GM21360 (cell line): ENCODE data around the gene HRH4.

Source experiments
- ATAC-seq: cut with Tn5 transposase; IDR thresholded peaks from one replicate; pipeline ENCODE4 v1.9.1; 2021; ENCODE audit warnings: mild to moderate bottlenecking, moderate library complexity; ENCODE audit not compliant: unreplicated experiment

The HRH4 gene

DNA sequence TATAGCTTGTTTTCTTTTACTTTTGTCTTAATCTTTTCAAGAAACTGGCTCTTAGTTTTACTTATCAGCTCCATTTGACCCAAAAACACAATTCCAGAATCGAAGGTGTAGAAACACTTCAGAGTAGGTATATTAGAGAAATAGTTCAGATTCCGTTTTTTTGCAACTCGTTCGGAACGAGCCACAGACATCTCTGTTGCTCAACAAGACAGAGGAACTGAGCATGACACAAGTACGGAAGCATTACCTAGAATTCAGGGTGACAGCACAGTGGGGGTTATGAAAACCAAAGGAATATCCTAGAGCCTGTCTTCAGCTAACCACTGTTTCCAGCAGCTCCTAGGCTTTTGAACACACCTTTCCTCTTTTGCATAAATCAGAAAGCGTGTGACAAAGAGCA lies 5.0 kb downstream of the HRH4 start:
- no peak for ATAC-seq

DNA sequence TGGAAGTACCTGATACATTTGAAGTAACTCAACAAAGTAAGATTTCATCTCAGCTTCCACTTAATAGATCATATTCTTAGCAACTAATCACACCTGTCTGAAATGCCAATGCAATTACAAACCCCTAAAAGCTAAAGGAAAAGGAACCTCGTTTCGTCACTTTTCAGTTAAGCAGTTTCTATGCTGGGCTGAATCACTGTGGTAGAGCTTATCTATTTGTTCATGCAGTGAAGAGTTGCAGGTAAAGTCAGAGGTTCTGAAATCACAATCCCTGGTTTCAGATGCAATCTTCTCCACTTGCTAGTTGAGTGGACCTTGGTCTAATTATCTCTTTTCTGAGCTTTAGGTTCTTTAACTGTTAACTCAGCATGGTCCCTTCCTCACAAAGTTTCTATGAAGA lies 6.3 kb downstream of the HRH4 start:
- ATAC-seq, result no peak

DNA sequence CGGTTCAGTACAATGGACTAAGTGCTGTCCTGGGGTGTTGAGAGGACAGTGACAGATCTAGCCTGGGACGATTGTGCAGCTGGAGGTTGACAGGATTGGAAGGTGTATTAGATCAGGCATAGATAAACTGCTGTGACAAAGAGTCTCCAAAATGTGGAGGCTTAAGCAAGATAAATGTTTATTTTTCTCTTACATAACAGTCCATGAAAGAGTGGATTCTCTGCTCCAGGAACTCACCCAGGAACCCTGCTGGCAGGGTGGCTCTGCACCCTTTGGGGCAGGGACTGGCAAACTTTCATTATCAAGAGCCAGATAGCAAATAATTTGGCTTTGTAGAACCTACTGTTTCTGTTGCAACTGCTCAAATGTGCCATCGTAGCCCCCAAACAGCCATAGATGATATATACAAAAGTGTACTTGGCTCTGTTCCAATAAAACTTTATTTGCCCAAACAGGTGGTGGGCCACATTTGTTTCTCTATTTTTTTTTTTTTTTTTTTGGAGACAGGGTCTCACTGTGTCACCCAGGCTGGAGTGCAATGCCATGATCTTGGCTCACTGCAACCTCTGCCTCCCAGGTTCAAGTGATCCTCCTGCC lies 9.7 kb downstream of the HRH4 start:
- no peak for ATAC-seq

DNA sequence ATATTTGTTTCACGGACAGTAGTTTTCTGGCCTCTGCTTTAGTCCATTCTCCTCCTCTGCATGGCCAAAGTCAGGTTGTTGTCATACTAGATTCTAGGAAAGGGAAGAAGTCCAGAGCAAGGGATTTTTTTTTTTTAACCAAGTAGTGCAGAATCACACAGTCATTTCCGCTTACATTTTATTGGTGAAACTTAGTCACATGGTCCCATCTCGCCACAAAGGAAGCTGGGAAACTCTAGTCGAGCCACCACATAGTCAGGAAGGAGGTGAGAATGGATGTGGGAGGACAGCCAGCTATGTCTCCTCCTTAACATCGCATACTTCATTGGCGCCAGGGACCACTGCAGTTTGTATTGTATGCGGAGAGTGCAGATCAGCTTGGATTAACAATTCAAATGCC lies 10.4 kb downstream of the HRH4 start:
- no peak for ATAC-seq

DNA sequence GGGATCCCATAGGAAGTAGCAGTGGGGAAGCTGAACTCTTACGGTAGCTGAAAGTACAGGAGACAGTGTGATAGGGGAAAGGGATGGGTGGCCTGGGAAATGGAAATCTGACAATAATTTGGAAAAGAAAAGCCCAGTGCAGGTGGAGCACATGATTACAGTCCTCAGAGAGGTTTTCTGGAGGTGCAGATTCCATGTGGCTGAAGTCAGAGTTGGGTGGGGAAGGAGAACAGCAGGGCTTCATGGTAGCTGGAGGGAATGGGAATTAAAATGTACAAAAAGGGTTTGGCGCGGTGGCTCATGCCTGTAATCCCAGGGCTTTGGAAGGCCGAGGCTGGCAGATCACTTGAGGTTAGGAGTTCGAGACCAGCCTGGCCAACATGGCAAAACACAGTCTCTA lies 12.2 kb downstream of the HRH4 start:
- no peak for ATAC-seq

DNA sequence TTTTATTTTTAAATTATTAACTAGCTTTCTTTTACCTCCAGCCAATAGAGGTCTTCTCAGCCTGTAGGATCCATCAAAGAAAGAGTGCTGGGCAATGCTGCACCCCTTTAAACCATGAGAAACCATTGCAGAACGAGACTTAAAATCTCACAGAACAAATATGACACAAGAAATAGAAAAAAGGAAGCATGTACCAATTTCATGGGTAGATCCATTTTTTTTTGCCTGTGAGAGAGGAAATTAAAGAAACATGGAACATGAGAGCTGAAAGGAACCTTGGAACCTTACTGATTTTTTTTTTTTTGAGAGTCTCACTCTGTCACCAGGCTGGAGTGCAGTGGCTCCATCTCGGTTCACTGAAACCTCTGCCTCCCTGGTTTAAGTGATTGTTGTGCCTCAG lies 14.0 kb downstream of the HRH4 start:
- no peak for ATAC-seq

DNA sequence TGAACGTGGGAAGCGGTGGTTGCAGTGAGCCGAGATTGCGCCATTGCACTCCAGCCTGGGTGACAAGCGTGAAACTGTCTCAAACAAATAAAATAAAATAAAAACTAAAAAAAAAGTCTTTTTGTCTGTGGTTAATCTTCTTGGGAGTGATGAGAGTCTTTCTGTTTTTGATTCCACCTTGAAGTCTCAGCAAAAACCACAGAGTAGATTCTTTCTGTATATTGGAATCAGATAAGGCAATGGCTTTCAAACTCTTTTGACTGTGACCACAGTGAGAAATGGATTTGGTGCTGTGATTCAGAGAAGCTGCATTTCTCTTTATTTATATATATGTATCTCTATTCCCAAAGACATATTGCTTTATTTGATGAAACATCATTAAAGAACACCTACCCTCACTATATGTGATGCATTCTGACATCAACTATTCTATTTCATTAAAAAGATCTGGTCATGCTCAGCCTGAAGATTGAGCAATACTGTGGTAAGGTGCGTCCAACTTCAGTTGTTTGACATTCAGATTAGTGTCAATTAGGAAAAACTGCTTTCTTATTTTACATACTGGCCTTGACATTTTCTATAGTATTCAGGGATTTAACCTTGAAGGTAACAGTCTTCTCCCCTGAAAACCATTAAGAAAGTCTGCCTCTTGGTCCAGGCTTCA lies 15.6 kb downstream of the HRH4 start:
- ATAC-seq, result no peak

DNA sequence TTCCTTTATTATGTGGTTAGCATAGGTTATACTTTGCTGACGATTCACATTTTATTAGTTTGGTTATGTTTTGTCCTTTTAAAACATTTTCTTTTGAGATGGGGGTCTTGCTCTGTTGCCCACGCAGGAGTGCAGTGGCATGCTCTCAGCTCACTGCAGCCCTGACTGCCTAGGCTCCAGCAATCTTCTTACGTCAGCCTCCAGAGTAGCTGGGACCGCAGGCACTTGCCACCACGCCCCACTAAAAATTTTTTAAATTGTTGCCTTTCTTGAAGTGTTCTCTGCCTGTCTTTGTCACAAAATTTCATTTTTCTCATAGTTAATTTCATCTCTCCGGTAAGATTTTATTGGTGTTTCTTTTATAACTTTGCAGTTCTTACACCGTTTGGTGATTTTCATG lies 18.9 kb downstream of the HRH4 start:
- ATAC-seq, result no peak

DNA sequence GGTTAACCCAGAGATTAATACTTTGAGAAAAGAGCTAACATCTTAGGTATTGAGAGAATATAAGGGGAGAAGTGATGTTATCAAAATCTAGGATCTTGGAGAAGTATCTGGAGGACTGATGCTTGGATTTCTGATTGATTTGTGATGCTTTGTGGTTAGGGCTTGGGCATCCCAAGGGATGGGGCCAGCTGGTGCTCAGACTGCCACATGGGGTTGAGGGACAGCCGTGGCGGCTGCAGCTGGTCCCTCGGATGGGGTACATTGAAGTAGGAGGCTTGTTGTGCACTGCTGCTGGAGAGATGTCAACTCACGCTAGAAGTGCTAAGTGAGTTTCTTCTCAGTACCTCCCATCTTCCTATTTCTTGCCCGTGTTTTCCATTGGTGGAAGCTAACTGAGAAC lies 22.4 kb downstream of the HRH4 start:
- ATAC-seq, result no peak

DNA sequence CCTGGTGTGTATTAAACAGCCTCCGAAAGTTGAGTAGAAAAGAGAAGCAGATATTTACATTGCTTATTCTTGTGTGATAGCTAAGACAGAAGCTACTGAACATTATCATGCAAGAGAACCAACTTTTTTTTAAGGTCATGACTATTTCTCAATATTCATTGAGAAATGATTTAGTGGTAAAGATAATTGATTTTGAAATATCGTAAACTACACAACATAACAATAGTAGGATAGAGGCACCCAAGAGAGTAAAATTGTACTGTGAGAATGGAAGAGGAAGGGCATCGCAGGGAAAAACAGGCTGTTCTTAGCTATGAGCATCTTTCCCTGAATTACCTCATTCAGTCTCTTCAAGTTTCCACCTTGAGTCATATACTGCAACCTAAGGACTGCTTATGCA lies 25.2 kb downstream of the HRH4 start:
- ATAC-seq, result no peak

DNA sequence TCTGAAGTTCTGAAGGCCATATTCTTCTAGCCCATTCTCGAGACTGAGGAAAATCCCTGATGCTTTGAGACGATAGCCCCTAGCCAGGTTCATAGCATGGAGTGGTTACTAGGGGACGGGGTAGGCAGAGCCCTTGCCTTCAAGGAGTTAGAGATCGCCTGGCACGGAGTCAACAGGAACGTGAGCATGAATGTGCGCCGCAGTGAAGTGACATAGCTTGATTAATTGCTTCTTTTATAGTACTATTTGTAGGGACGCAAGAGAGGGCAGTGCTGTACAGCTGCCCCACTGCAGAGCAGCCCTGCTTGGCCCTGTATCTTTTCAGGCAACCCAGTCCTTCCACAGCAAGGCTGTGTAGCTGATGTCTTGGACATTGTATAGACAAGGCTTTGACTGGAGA lies 26.2 kb downstream of the HRH4 start:
- no peak for ATAC-seq

DNA sequence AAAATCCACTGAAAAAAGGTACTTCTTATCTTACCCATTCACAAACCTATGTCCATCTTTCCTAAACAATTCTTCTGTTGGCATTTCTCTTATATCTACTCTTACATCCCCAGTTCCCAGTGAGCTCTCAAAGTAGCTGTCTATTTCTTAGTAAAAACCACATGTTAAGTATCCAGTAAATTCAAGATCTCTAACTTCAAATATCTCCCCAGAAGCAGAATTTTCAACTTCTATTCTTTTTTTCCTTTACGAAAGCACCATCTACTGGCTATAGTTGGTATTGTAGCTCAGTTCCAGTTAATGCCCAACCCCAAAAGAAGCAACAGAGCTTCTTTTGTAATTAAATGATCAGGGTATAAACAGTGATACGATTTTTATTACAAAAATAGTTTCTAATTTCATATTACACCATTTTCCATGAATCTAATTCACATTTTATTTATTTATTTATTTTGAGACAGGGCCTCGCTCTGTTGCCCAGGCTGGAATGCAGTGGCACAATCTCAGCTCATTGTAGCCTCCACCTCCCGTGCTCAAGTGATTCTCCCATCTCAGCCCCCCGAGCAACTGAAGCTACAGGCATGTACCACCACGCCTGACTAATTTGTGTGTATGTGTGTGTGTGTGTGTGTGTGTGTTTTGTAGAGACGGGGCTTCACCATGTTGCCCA lies 28.5 kb downstream of the HRH4 start:
- ATAC-seq, result no peak

DNA sequence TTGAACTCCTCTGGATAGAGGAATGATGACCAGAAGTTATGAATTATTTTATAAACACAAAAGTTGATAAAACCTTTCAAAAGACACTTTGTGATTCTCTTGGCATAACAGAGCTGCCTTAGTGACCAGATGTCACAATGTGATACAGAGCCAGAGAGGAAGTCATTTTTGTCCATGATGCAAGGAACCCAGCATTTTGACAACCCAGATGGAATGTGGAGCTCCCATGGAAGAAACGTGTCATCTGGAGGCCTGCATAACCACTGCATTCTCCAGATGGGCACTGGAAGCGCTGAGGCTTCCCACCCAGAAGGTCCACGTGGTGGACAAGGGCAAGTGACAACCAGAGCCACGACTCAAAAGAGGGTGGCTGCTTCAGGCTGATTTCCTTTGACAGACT lies 30.1 kb downstream of the HRH4 start:
- ATAC-seq, result no peak

DNA sequence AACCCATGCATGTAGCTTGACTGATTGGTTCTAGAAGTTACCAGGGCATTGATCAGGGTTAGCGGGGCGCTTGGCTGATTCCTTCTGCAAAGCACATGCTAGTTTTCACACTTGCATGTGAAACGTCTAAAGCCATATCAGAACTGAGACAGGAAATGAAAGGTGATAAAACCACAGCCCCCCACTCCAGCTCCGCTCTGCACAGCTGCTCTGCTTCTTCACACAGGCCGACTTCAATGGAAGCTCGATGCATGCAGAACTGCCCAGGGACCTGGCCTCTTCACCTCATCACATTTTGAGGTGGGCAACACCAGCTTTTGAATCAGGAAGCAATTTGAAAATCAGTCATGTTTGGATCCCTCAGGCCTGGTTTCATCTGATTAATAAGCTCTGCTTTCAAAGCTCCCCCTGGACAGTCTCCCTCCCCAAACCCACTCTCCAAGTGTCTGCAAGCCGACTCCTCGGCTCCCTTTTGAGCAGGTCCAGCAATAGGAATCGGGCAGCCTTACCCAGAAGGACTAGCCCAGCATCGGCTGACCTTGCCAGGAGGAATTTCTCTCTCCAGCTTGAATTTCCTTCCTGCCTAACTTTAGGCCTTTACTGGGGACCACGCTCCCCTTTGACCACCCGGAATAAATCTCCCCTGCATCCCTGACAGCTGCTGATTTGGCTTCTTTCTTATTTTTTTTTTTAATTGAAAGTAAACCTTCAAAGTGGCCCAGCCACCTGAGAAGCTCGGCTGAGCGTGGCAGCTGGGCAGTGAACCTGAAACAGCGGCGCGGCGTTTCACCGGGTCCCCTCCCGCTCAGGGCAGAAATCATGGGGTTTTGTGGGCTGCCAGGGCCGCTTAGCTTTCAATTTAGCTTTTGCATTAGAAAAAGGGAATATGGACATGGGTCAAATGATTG lies 31.7 kb downstream of the HRH4 start:
- peak; percentile 80 for ATAC-seq

DNA sequence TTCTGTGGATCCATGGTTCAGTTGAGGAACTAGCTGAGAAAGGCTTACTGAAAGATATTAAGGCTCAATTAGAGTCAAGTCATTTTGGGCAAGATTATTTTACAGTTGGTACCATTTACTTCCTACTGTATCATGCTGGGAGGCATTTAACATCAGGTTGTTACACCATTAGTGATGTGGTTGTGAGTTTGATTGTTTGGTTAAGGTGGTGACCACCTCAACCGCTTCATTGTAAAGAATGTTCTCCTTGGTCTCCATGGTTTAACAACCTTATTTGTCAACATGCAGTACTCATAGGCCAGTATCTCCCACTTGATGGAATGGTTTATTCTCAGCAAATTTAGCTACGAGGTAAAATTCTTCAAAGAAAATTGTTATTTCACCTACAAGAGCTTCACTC lies 34.1 kb downstream of the HRH4 start:
- no peak for ATAC-seq

DNA sequence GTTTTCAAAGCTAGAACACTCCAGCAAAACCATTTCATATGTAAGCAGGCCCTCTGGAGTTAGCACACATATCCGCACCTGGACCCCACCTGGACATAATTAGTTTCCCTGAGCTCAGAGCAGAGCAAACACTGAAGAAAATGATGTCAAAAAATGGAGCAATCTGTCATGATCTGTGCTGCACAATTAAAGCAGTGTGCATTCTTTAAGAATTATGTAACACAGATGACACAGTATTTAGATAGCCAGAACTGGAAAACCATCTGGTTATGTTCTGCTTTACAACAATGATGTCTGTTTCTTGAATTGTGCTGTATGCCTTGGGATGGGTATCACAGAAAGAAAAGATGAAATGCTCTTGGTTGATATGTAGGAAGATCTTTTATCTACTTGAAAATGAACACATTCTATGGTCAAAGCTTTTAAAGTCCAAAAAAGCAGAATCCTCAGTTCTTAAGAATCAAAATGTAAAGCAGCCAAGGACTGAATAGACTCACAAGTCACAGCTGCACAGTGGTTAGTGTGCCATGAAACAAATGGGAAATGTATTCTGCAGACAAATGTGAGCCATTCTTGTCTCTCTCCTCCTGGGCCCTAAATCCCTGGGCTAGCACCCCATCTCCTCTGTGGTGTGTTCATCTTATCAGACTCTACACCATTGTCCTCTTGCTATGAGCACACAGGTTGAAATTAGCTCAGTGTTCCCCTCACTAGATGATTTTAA lies 36.8 kb downstream of the HRH4 start:
- ATAC-seq, result no peak

DNA sequence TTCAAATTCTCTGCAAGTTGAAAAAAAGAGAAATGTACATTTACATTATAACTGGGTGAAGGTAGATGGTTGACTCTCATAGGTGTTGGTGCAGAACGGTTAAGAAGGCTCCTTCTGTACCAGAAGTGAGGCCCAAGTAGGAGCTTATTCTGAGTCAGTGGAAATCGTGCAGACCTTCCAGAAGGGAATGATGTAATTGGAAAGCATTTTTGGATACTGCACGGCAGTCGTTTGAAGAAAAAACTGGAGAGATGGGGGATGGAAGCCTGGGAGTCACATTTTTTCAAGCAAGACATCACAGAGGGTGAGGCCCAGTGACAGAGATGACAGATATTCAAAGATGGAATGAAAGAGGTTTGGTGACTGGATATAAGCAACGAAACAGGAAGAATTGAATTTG lies 39.4 kb downstream of the HRH4 start:
- ATAC-seq, result no peak

DNA sequence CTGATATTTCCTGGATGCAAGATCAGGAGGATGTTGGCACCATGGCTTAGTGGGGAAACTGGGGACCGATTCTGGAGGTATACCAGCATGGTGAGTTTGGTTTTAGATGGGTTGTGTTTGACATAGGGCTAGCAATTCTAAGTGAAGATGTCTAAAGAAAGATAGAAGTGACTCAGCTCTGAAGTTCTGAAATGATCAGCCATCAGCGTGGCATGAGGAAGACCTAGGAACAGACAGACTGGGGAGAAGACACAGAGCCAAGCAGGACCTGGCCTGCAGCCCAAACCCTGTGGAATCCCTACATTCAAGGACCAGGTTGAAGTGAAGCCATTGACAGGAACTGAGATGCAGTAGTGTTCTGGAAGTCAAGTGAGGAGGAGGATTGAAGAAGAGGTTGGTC lies 39.8 kb downstream of the HRH4 start:
- ATAC-seq, result no peak

DNA sequence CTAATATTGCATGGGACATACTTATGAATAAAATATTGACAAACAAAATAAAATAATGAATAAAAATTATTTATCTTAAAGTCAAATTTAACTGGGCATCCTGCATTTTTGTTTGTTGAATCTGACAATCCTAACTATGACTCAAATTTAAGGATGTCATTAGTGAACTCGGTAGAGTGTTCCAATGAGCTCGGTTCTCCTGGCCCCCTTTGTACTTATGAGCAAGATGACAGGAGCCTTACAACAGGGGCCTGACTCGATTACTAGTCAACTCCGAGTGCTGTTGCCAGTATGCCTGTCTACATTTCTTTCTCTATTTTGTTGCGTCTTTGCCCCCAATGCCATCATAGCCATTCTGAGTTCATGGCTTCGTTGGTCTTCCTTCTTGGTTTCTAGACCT lies 40.3 kb downstream of the HRH4 start:
- ATAC-seq, result no peak

DNA sequence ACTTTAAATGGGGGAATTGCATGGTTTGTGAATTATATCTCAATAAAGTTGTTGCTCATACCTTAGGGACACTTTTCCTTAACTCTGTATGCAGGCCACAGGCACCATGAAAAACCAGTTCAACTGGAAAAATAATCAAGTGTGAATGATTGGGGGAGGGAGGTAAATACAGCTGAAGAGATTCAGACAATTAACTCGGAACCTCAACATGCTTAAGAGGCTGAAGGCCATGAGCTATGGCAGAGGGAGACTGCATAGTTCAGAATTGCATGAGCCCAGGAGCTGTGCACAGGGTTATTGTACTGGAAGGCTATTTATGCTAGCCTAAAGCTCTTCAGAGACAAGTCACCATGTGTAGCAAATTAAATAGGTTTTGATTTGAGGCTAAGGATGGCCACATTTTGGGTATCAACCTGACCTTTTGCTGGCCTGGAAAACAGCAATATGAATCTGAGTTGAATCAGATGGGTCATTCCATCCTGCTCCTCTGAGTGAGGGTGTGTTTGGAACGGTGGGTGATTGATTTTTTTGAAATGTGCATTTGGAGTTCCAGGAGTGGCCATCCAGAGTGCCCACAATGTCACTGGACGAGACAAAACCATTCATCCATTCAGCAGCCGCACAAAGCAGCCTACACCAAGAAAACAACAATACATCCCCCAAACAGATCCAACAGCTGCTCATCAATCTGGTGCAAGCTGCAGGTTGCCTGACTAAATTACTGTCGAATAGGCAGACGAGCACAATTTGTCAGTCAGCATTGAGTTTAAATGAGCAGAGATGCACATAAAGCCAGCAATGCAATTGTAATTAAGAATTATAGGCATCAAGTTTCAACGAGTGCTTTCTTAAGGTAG lies 42.5 kb downstream of the HRH4 start:
- ATAC-seq, result no peak
